ENCODE data around the gene GLB1L2.

GLB1L2 gene

GRCh38 chr11:134394311-134394710 lies 62.5 kb downstream of the GLB1L2 start:
- no peak for DNase-seq (ENCODE audit: low read depth in 1 of 2, low spot score in 1 of 2)
- Histone ChIP-seq H3K27ac (replicated peaks) (no peak overlapping the region), H3K4me3 (replicated peaks; ENCODE audit: insufficient read depth, low read length) (no peak overlapping the region), H3K27me3 (ENCODE audit: insufficient read depth, poor library complexity, severe bottlenecking) (no peaks in the 10 kb centered on the region)
- TF ChIP-seq REST (IDR thresholded peaks at IDR 0.05; ENCODE audit: insufficient replicate concordance, low read depth), result no peak
- no peak for TF ChIP-seq GABPA (IDR thresholded peaks at IDR 0.05; ENCODE audit: low read depth)
- no peak for TF ChIP-seq SPI1 (IDR thresholded peaks at IDR 0.05; ENCODE audit: borderline replicate concordance, low read depth)
- no peak for TF ChIP-seq POLR2AphosphoS5 (IDR thresholded peaks at IDR 0.05; ENCODE audit: low read depth)
- TF ChIP-seq CTCF (IDR thresholded peaks at IDR 0.05; ENCODE audit: insufficient read depth, low read length), result no peak

GRCh38 chr11:134395002-134395401 lies 63.2 kb downstream of the GLB1L2 start:
- TF ChIP-seq SPI1 (IDR thresholded peaks at IDR 0.05; ENCODE audit: borderline replicate concordance, low read depth), result no peak
- TF ChIP-seq CTCF (IDR thresholded peaks at IDR 0.05; ENCODE audit: insufficient read depth, low read length), result no peak
- Histone ChIP-seq H3K4me3 (replicated peaks; ENCODE audit: insufficient read depth, low read length) (no peak overlapping the region), H3K27ac (replicated peaks) (no peak overlapping the region), H3K27me3 (ENCODE audit: insufficient read depth, poor library complexity, severe bottlenecking) (no peaks in the 10 kb centered on the region)
- DNase-seq (ENCODE audit: low read depth in 1 of 2, low spot score in 1 of 2), result no peak

- no peak for DNase-seq (ENCODE audit: low read depth in 1 of 2, low spot score in 1 of 2)
- H3K4me3 ChIP-seq (replicated peaks; ENCODE audit: insufficient read depth, low read length), result no peak overlapping the region
- H3K27ac ChIP-seq (replicated peaks), result no peak overlapping the region
- TF ChIP-seq POLR2AphosphoS5 (IDR thresholded peaks at IDR 0.05; ENCODE audit: low read depth), result no peak
- TF ChIP-seq CTCF (IDR thresholded peaks at IDR 0.05; ENCODE audit: insufficient read depth, low read length), result no peak
- no peak for TF ChIP-seq GABPA (IDR thresholded peaks at IDR 0.05; ENCODE audit: low read depth)
- no peaks in the 10 kb centered on the region for H3K27me3 ChIP-seq (ENCODE audit: insufficient read depth, poor library complexity, severe bottlenecking)
These were observed 65.7 kb downstream of the GLB1L2 start for GRCh38 chr11:134397304-134398078.

GRCh38 chr11:134398079-134398444 lies 66.3 kb downstream of the GLB1L2 start:
- no peak for DNase-seq (ENCODE audit: low read depth in 1 of 2, low spot score in 1 of 2)
- no peak for TF ChIP-seq REST (IDR thresholded peaks at IDR 0.05; ENCODE audit: insufficient replicate concordance, low read depth)
- no peak for TF ChIP-seq GABPA (IDR thresholded peaks at IDR 0.05; ENCODE audit: low read depth)
- TF ChIP-seq SPI1 (IDR thresholded peaks at IDR 0.05; ENCODE audit: borderline replicate concordance, low read depth), result no peak
- no peak overlapping the region for H3K27ac ChIP-seq (replicated peaks)
- no peak overlapping the region for H3K4me3 ChIP-seq (replicated peaks; ENCODE audit: insufficient read depth, low read length)
- no peaks in the 10 kb centered on the region for H3K27me3 ChIP-seq (ENCODE audit: insufficient read depth, poor library complexity, severe bottlenecking)
